ENCODE results near the gene TTC28.

DNA sequence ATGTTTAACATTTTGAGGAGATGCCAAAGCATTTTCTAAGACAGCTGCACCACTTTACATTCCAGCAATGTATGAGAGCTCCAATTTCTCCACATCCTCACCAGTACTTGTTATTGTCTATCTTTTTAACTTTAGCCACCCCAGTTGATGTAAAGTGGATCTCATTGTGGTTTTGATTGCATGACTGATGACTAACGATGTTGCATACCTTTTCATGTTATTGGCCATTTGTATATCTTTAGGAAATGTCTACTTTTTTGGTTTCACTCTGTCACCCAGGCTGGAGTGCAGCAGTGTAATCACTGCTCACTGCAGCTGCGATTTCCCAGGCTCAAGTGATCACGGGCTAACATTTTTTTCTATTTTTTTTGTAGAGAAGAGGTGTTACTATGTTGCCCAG is 8.9 kb downstream of the TTC28 start:
- TF ChIP-seq EZH2phosphoT487 (conservative IDR thresholded peaks at IDR 0.05; ENCODE audit: low read length): no peak
- TF ChIP-seq, protein P1, sequence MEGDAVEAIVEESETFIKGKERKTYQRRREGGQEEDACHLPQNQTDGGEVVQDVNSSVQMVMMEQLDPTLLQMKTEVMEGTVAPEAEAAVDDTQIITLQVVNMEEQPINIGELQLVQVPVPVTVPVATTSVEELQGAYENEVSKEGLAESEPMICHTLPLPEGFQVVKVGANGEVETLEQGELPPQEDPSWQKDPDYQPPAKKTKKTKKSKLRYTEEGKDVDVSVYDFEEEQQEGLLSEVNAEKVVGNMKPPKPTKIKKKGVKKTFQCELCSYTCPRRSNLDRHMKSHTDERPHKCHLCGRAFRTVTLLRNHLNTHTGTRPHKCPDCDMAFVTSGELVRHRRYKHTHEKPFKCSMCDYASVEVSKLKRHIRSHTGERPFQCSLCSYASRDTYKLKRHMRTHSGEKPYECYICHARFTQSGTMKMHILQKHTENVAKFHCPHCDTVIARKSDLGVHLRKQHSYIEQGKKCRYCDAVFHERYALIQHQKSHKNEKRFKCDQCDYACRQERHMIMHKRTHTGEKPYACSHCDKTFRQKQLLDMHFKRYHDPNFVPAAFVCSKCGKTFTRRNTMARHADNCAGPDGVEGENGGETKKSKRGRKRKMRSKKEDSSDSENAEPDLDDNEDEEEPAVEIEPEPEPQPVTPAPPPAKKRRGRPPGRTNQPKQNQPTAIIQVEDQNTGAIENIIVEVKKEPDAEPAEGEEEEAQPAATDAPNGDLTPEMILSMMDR (IDR thresholded peaks at IDR 0.05; ENCODE audit: insufficient read depth, low read length, poor library complexity, severe bottlenecking): no peak

All from SU-DHL-6 (cell line).